ENCODE measurements around the gene CDC14B. TPM values are rescaled to one million over a fixed set of nuclear protein-coding genes. Genes with fewer than 3 reads are reported as not detected.

Gene CDC14B
- total RNA-seq, 1 experiment from 2014 or later = 28.4 TPM

GRCh38 chr9:96478829-96479371 is 140.7 kb downstream of the CDC14B start:
- Histone ChIP-seq H3K14ac (ENCODE audit: insufficient read depth, low read length) (no peak overlapping the region), H3K9me3 (ENCODE audit: control insufficient read depth, low read depth, low read length) (no peaks in the 10 kb centered on the region), H2AK5ac (ENCODE audit: insufficient read length, low read length) (no peak overlapping the region), H2BK20ac (ENCODE audit: low read depth, low read length, poor library complexity, severe bottlenecking) (no peak overlapping the region), H4K91ac (ENCODE audit: insufficient read length, low read depth, low read length) (no peak overlapping the region), H3K9ac (ENCODE audit: extremely low read depth, insufficient read length, low read length) (no peak overlapping the region), H4K5ac (ENCODE audit: insufficient read length, low read depth, low read length) (no peak overlapping the region), H3K56ac (ENCODE audit: insufficient read length, low read depth, low read length) (no peak overlapping the region), H2BK12ac (ENCODE audit: insufficient read length, low read depth, low read length) (no peak overlapping the region), H3K23me2 (ENCODE audit: insufficient read length, low read depth, low read length, poor library complexity, severe bottlenecking) (no peaks in the 10 kb centered on the region), H2BK5ac (ENCODE audit: insufficient read length, low read length) (no peak overlapping the region), H2BK120ac (ENCODE audit: low read depth, low read length, poor library complexity, severe bottlenecking) (no peak overlapping the region), H3K18ac (ENCODE audit: insufficient read length, low read depth, low read length) (no peak overlapping the region), H3K4me1 (ENCODE audit: insufficient read depth, low read length) (no peaks in the 10 kb centered on the region), H3T11ph (ENCODE audit: low read length) (no peak overlapping the region), H4K20me1 (ENCODE audit: control insufficient read depth, insufficient read depth, insufficient read length) (no peaks in the 10 kb centered on the region), H2BK15ac (ENCODE audit: low read depth, low read length) (no peak overlapping the region), H2AFZ (ENCODE audit: low read length) (no peak overlapping the region), H3K27ac (ENCODE audit: insufficient read length, low read depth, low read length) (no peak overlapping the region), H3K4ac (ENCODE audit: low read depth, low read length) (no peak overlapping the region), H3K27me3 (ENCODE audit: insufficient read depth, low read length) (no peaks in the 10 kb centered on the region), H3K23ac (ENCODE audit: insufficient read length, low read depth, low read length) (no peak overlapping the region), H3K79me2 (ENCODE audit: insufficient read depth, low read length) (no peaks in the 10 kb centered on the region), H3K4me2 (ENCODE audit: insufficient read depth, insufficient read length, low read length) (no peak overlapping the region), H4K8ac (replicated peaks; ENCODE audit: insufficient read length, low read depth, low read length) (no peak overlapping the region), H3K79me1 (ENCODE audit: insufficient read depth, low read depth, low read length, poor library complexity, severe bottlenecking) (no peaks in the 10 kb centered on the region)
- no CpG with 5 or more reads among the region's 4 CpGs for WGBS (ENCODE audit: extremely low coverage, insufficient read length, low lambda C conversion rate)
- DNase-seq = no peak
- no peaks in the 10 kb centered on the region for H3K27me3 Mint-ChIP-seq (ENCODE audit: low read depth)
- TF ChIP-seq, protein P1, sequence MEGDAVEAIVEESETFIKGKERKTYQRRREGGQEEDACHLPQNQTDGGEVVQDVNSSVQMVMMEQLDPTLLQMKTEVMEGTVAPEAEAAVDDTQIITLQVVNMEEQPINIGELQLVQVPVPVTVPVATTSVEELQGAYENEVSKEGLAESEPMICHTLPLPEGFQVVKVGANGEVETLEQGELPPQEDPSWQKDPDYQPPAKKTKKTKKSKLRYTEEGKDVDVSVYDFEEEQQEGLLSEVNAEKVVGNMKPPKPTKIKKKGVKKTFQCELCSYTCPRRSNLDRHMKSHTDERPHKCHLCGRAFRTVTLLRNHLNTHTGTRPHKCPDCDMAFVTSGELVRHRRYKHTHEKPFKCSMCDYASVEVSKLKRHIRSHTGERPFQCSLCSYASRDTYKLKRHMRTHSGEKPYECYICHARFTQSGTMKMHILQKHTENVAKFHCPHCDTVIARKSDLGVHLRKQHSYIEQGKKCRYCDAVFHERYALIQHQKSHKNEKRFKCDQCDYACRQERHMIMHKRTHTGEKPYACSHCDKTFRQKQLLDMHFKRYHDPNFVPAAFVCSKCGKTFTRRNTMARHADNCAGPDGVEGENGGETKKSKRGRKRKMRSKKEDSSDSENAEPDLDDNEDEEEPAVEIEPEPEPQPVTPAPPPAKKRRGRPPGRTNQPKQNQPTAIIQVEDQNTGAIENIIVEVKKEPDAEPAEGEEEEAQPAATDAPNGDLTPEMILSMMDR (conservative IDR thresholded peaks at IDR 0.05) = no peak
- H3K36me3 Mint-ChIP-seq (ENCODE audit: insufficient read depth in 1 of 3, low read depth in 3 of 3) = peaks cover 2 to 9% (median 5%) of the 10 kb centered on the region in 3 experiments; a peak in 4 of 7 replicates
- no peaks in the 10 kb centered on the region for H3K9me3 Mint-ChIP-seq
- H3K4me3 Mint-ChIP-seq = no peak overlapping the region
- H3K4me1 Mint-ChIP-seq = no peaks in the 10 kb centered on the region
- H3K27ac Mint-ChIP-seq = no peak overlapping the region
